ENCODE measurements around the gene GGT6.

GGT6 gene

GRCh38 chr17:4569591-4569990, 9.2 kb upstream of the GGT6 start:
- no peaks in the 10 kb centered on the region for H3K27me3 ChIP-seq (ENCODE audit: control insufficient read depth in 1 of 2, insufficient read depth in 2 of 2, low read length in 2 of 2)
- H3K9me3 ChIP-seq (ENCODE audit: low read length) = no peaks in the 10 kb centered on the region
- H3K36me3 ChIP-seq (ENCODE audit: insufficient read depth, low read length) = no peaks in the 10 kb centered on the region
- no peak overlapping the region for H3K9ac ChIP-seq (ENCODE audit: low read length)
- no peak overlapping the region for H3K4me3 ChIP-seq (ENCODE audit: low read depth in 1 of 2, low read length in 2 of 2)
- H3K4me1 ChIP-seq (ENCODE audit: insufficient read depth, low read length) = no peaks in the 10 kb centered on the region
- H3K27ac ChIP-seq (ENCODE audit: low read depth, low read length) = no peak overlapping the region

- Histone ChIP-seq H3K9me3 (ENCODE audit: low read length) (no peaks in the 10 kb centered on the region), H3K36me3 (ENCODE audit: insufficient read depth, low read length) (no peaks in the 10 kb centered on the region), H3K9ac (ENCODE audit: low read length) (no peak overlapping the region), H3K4me1 (ENCODE audit: insufficient read depth, low read length) (no peaks in the 10 kb centered on the region), H3K27ac (ENCODE audit: low read depth, low read length) (no peak overlapping the region), H3K4me3 (ENCODE audit: low read depth in 1 of 2, low read length in 2 of 2) (no peak overlapping the region), H3K27me3 (ENCODE audit: control insufficient read depth in 1 of 2, insufficient read depth in 2 of 2, low read length in 2 of 2) (no peaks in the 10 kb centered on the region)
Observed at GRCh38 chr17:4566785-4567184, 6.4 kb upstream of the GGT6 start.

GRCh38 chr17:4565209-4566141, 5.1 kb upstream of the GGT6 start:
- Histone ChIP-seq H3K4me3 (ENCODE audit: low read depth in 1 of 2, low read length in 2 of 2) (no peak overlapping the region), H3K36me3 (ENCODE audit: insufficient read depth, low read length) (no peaks in the 10 kb centered on the region)

GRCh38 chr17:4562015-4562969, 1.9 kb upstream of the GGT6 start:
- no peaks in the 10 kb centered on the region for H3K27me3 ChIP-seq (ENCODE audit: control insufficient read depth in 1 of 2, insufficient read depth in 2 of 2, low read length in 2 of 2)
- no peaks in the 10 kb centered on the region for H3K36me3 ChIP-seq (ENCODE audit: insufficient read depth, low read length)
- H3K27ac ChIP-seq (ENCODE audit: low read depth, low read length) = no peak overlapping the region
- no peaks in the 10 kb centered on the region for H3K4me1 ChIP-seq (ENCODE audit: insufficient read depth, low read length)
- no peaks in the 10 kb centered on the region for H3K9me3 ChIP-seq (ENCODE audit: low read length)
- H3K4me3 ChIP-seq (ENCODE audit: low read depth in 1 of 2, low read length in 2 of 2) = no peak overlapping the region
- H3K9ac ChIP-seq (ENCODE audit: low read length) = no peak overlapping the region

More at GRCh38 chr17:4565209-4566141, 5.1 kb upstream of the GGT6 start:
- Histone ChIP-seq H3K9ac (ENCODE audit: low read length) (peak overlapping the region; percentile 4), H3K27ac (ENCODE audit: low read depth, low read length) (no peak overlapping the region), H3K9me3 (ENCODE audit: low read length) (no peaks in the 10 kb centered on the region), H3K4me1 (ENCODE audit: insufficient read depth, low read length) (no peaks in the 10 kb centered on the region), H3K27me3 (ENCODE audit: control insufficient read depth in 1 of 2, insufficient read depth in 2 of 2, low read length in 2 of 2) (no peaks in the 10 kb centered on the region)

GRCh38 chr17:4560837-4561256, 470 bp upstream of the GGT6 start:
- H3K36me3 ChIP-seq (ENCODE audit: insufficient read depth, low read length) = no peaks in the 10 kb centered on the region
- no peaks in the 10 kb centered on the region for H3K27me3 ChIP-seq (ENCODE audit: control insufficient read depth in 1 of 2, insufficient read depth in 2 of 2, low read length in 2 of 2)
- peaks cover 6% of the 10 kb centered on the region for H3K4me1 ChIP-seq (ENCODE audit: insufficient read depth, low read length)
- H3K4me3 ChIP-seq (ENCODE audit: low read depth in 1 of 2, low read length in 2 of 2) = no peak overlapping the region
- H3K27ac ChIP-seq (ENCODE audit: low read depth, low read length) = no peak overlapping the region
- H3K9ac ChIP-seq (ENCODE audit: low read length) = no peak overlapping the region
- H3K9me3 ChIP-seq (ENCODE audit: low read length) = no peaks in the 10 kb centered on the region

DNA sequence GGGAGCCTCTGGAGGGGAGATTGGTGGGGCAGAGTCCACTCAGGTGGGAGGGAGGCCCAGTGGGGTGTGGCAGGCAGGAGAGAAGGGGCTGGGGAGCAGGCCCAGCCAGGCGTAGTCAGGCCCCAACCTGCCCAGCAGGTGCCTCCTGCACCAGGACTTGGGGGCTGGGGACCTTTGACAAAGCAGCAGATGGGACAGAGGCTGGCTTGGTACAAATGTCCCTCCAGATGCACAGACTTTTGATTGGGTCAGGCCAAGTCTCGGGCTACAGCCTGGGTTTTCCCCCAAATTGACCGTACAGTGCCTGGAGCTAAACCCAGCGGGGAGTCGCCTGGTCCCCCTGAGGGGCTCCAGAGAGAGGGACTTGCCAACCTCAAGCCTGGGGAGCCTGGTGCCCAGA, 411 bp downstream of the GGT6 start:
- H3K27ac ChIP-seq (ENCODE audit: low read depth, low read length) = no peak overlapping the region

GRCh38 chr17:4559139-4559791, 1.1 kb downstream of the GGT6 start:
- Histone ChIP-seq H3K27me3 (ENCODE audit: control insufficient read depth in 1 of 2, insufficient read depth in 2 of 2, low read length in 2 of 2) (no peaks in the 10 kb centered on the region), H3K36me3 (ENCODE audit: insufficient read depth, low read length) (no peaks in the 10 kb centered on the region), H3K27ac (ENCODE audit: low read depth, low read length) (no peak overlapping the region), H3K9me3 (ENCODE audit: low read length) (no peaks in the 10 kb centered on the region), H3K4me3 (ENCODE audit: low read depth in 1 of 2, low read length in 2 of 2) (no peak overlapping the region), H3K9ac (ENCODE audit: low read length) (no peak overlapping the region), H3K4me1 (ENCODE audit: insufficient read depth, low read length) (peaks cover 14% of the 10 kb centered on the region)

More for the DNA sequence above, 411 bp downstream of the GGT6 start:
- Histone ChIP-seq H3K9me3 (ENCODE audit: low read length) (no peaks in the 10 kb centered on the region), H3K4me3 (ENCODE audit: low read depth in 1 of 2, low read length in 2 of 2) (no peak overlapping the region), H3K36me3 (ENCODE audit: insufficient read depth, low read length) (no peaks in the 10 kb centered on the region), H3K27me3 (ENCODE audit: control insufficient read depth in 1 of 2, insufficient read depth in 2 of 2, low read length in 2 of 2) (no peaks in the 10 kb centered on the region), H3K4me1 (ENCODE audit: insufficient read depth, low read length) (peaks cover 8% of the 10 kb centered on the region), H3K9ac (ENCODE audit: low read length) (no peak overlapping the region)

DNA sequence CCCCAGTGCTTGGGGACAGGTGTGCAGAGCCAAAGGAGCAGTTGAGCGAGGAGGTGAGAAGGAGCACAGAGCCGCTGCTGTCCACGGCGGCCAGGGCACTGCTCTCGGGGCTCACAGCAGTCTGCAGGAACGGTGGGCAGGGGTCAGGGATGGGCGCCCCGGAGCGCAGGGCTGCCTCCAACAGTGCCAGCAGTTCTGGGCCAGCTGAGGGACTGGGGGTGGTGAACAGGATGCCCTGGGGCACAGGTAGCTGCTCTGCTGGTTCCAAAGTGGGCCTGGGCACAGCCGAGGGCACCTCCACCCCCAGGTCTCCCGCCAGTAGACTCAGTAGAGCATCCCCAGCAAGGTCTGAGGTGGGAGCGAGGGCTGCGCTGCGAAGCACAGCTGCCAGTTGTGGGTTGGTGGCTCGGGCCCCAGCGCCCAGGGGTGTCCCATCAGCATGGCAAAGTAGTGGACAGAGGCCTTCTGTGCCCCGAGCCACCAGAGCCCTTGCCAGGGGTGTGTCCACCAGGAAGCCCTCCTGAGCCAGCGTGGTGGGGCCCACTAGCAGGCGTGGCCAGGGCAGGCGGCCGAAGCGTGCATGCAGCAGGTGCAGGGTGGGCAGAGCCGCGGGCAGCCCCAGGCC, 1.9 kb downstream of the GGT6 start:
- Histone ChIP-seq H3K27ac (ENCODE audit: low read depth, low read length) (no peak overlapping the region), H3K9ac (ENCODE audit: low read length) (no peak overlapping the region), H3K27me3 (ENCODE audit: control insufficient read depth in 1 of 2, insufficient read depth in 2 of 2, low read length in 2 of 2) (no peaks in the 10 kb centered on the region), H3K4me1 (ENCODE audit: insufficient read depth, low read length) (peaks cover 22% of the 10 kb centered on the region), H3K4me3 (ENCODE audit: low read depth in 1 of 2, low read length in 2 of 2) (no peak overlapping the region), H3K36me3 (ENCODE audit: insufficient read depth, low read length) (peaks cover 5% of the 10 kb centered on the region), H3K9me3 (ENCODE audit: low read length) (no peaks in the 10 kb centered on the region)

- Histone ChIP-seq H3K4me3 (ENCODE audit: low read depth in 1 of 2, low read length in 2 of 2) (no peak overlapping the region), H3K27me3 (ENCODE audit: control insufficient read depth in 1 of 2, insufficient read depth in 2 of 2, low read length in 2 of 2) (no peaks in the 10 kb centered on the region), H3K36me3 (ENCODE audit: insufficient read depth, low read length) (peaks cover 12% of the 10 kb centered on the region), H3K27ac (ENCODE audit: low read depth, low read length) (no peak overlapping the region), H3K4me1 (ENCODE audit: insufficient read depth, low read length) (peaks cover 22% of the 10 kb centered on the region), H3K9me3 (ENCODE audit: low read length) (no peaks in the 10 kb centered on the region), H3K9ac (ENCODE audit: low read length) (no peak overlapping the region)
Observed at GRCh38 chr17:4557626-4558346, 2.6 kb downstream of the GGT6 start.

DNA sequence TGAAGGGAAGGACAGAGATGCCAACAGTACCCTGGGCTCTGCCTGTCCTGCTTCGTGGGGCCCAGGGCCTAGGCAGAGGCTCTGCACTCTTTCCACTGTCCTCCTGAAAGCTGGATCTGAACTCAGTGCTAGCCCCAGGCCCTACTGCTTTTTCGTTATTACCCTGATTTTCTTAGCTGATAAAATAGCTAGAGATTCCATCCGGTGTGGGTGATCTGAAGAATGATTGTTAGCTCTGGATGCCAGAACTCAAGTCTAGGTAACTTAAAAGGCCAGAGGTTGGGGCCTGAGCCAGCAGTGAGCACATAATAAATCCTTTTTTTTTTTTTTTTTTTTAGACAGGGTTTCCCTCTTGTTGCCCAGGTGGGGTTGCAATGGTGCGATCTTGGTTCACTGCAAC, 3.4 kb downstream of the GGT6 start:
- peaks cover 22% of the 10 kb centered on the region for H3K4me1 ChIP-seq (ENCODE audit: insufficient read depth, low read length)
- H3K36me3 ChIP-seq (ENCODE audit: insufficient read depth, low read length) = peaks cover 20% of the 10 kb centered on the region
- H3K9ac ChIP-seq (ENCODE audit: low read length) = no peak overlapping the region

More for the DNA sequence above, 3.4 kb downstream of the GGT6 start:
- no peak overlapping the region for H3K27ac ChIP-seq (ENCODE audit: low read depth, low read length)
- no peaks in the 10 kb centered on the region for H3K9me3 ChIP-seq (ENCODE audit: low read length)
- no peak overlapping the region for H3K4me3 ChIP-seq (ENCODE audit: low read depth in 1 of 2, low read length in 2 of 2)
- H3K27me3 ChIP-seq (ENCODE audit: control insufficient read depth in 1 of 2, insufficient read depth in 2 of 2, low read length in 2 of 2) = no peaks in the 10 kb centered on the region
